K562 (cell line): ENCODE measurements around the gene GLB1L3.

ENCODE experiments used
- CTCF ChIP-seq, 3 experiments: IDR thresholded peaks in 2 of 3; conservative IDR thresholded peaks in 1 of 3; 2 replicates each; pipeline ENCODE4 v1.5.1; 2011 to 2012; ENCODE audit warnings: low read length in 3 of 3, mild to moderate bottlenecking in 3 of 3, control low read depth in 2 of 3, improper control_type of control experiment in 1 of 3, inconsistent platforms in 1 of 3, low read depth in 1 of 3, mixed read lengths in 1 of 3, moderate library complexity in 1 of 3; ENCODE audit not compliant: insufficient read depth in 2 of 3
- ETS2 ChIP-seq: IDR thresholded peaks from 2 replicates; pipeline ENCODE4 v1.6.1; 2016; ENCODE audit warnings: borderline replicate concordance, missing genetic modification characterization, mild to moderate bottlenecking, moderate library complexity, missing compliant biosample characterization; ENCODE audit not compliant: poor library complexity, severe bottlenecking
- ETV6 ChIP-seq, 3 experiments: fragments of 150-350 bp in 1 of 3; sonication (generic) in 1 of 3; formaldehyde crosslinking in 1 of 3; IDR thresholded peaks; 2 replicates each; pipeline versions ENCODE4 v1.6.1 to v1.8.0; 2014 to 2022; ENCODE audit warnings: borderline replicate concordance in 2 of 3, low read depth in 2 of 3, antibody characterized with exemption in 1 of 3, low read length in 1 of 3, mild to moderate bottlenecking in 1 of 3, missing genetic modification reagents in 1 of 3
- NFYB ChIP-seq: IDR thresholded peaks from 2 replicates; pipeline ENCODE4 v1.6.1; 2011; ENCODE audit warnings: mild to moderate bottlenecking, moderate library complexity; ENCODE audit not compliant: insufficient read length; ENCODE audit errors: extremely low read depth
- PHF21A ChIP-seq: fragments of 450-650 bp; IDR thresholded peaks from 2 replicates; pipeline ENCODE4 v1.6.1; 2017; ENCODE audit warnings: low read depth, borderline replicate concordance
- POLR2A ChIP-seq: fragments of 450-650 bp; conservative IDR thresholded peaks from 2 replicates; pipeline ENCODE4 v1.6.1; 2016

- TF ChIP-seq POLR2A (no peak), NFYB (no peak), ETS2 (tag) (no peak), CTCF (IDR thresholded peaks at IDR 0.05 in 2 of 3, conservative IDR thresholded peaks at IDR 0.05 in 1 of 3; ENCODE audit: insufficient read depth in 2 of 3, low read depth in 1 of 3, low read length in 3 of 3) (no peak), ETV6 (IDR thresholded peaks at IDR 0.05; ENCODE audit: borderline replicate concordance in 1 of 2, low read depth in 2 of 2, low read length in 1 of 2) (no peak), ETV6 (CRISPR knock-in tag; IDR thresholded peaks at IDR 0.05; ENCODE audit: borderline replicate concordance) (no peak), PHF21A (no peak)
Observed at GRCh38 chr11:134267461-134267860, 8.7 kb upstream of the GLB1L3 start.
